Measurements from ENCODE around the gene PWWP2A. TPM values are rescaled to one million over a fixed set of nuclear protein-coding genes. Genes with fewer than 3 reads are reported as not detected.

Gene PWWP2A
- total RNA-seq, 2 donors from 2014 or later, result 15.4 to 16.7 TPM

Other genes with a start within 250 kb of the PWWP2A start
- not detected for gene ADRA1B, start 203.0 kb downstream of the PWWP2A start, total RNA-seq
- gene TTC1, start 110.3 kb downstream of the PWWP2A start, total RNA-seq, result 10 to 100 TPM; 46.9 to 56.4 TPM
- under 1 TPM in 1 of 2 donors, not detected in 1; 0.87 TPM for gene FABP6, start 110.1 kb upstream of the PWWP2A start, total RNA-seq
- not detected for gene CCNJL, start 193.1 kb upstream of the PWWP2A start, total RNA-seq

Data from activated T-helper 17 cell treated with anti-CD3 and anti-CD28 coated beads, Interleukin-2, amount 50 U/mL, for 72 hours (primary cell).